ENCODE data around the gene OLFML3. TPM values are rescaled to one million over a fixed set of nuclear protein-coding genes. Genes with fewer than 3 reads are reported as not detected.

OLFML3 gene
- total and polyA plus RNA-seq, 7 experiments from 2014 or later, result 0.24 to 1.8 (median 1.1) TPM; not detected in 2

DNA sequence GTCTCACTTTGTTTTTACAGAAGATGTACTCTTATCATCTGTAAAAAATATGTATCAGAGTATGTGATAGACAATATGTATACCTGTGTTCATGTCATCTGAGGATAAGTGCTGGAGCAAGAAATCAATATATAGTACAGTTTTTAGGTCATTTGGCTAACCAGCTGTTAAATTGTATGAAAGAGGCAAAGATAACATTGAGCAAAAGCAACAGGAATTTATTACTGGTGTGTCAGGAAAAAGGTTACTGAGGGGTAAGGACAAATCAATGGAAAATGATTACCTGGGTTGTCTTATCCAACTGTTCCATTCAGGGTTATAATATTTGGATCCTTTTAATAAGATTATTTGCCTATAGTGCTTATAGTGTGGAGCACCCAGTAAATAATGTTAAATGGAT is 45.3 kb upstream of the OLFML3 start:
- peaks cover 0 to 27% (median 4%) of the 10 kb centered on the region in 5 donors for H3K36me3 Mint-ChIP-seq
- peaks cover 0 to 3% (median 0%) of the 10 kb centered on the region in 11 donors for H3K9me3 Mint-ChIP-seq
- H3K27me3 Mint-ChIP-seq, result peaks cover 0 to 2% (median 0%) of the 10 kb centered on the region in 5 donors
- H3K4me1 ChIP-seq (ENCODE audit: control insufficient read depth in 2 of 2, insufficient read depth in 2 of 2, low read length in 2 of 2), result peaks cover 70 to 76% of the 10 kb centered on the region in 2 donors
- H3K4me3 Mint-ChIP-seq, result peak overlapping the region; percentile 88 to 99 (median 98)
- H3K27ac ChIP-seq (ENCODE audit: low read depth, low read length), result peak overlapping the region; percentile 99
- POLR2A ChIA-PET, result interaction anchor here (0.6 to 14.4 kb wide), 5 partner anchors 14 to 122 kb away, joined by 3 to 360 read pairs (median 4); partner anchors contain the start of genes AP4B1, DCLRE1B and RSBN1
- CTCF ChIA-PET, result interaction anchor here (0.9 to 1.7 kb wide), 2 partner anchors 99 to 349 kb away, joined by 3 read pairs; no protein-coding TSS in a partner anchor
- H3K9me3 ChIP-seq (ENCODE audit: control insufficient read depth in 2 of 3, low read length in 3 of 3), result no peaks in the 10 kb centered on the region
- intact Hi-C loops (cut with micrococcal nuclease), result loop anchor here (5.0 to 10.0 kb wide), 4 partner anchors 519 to 1539 kb away; partner anchors contain the start of genes BCAS2 (in 1 of the 2), CTTNBP2NL (in 1 of the 2) and TRIM33 (in 1 of the 2)
- H3K4me1 Mint-ChIP-seq, result peaks cover 62 to 90% (median 73%) of the 10 kb centered on the region in 7 donors
- H3K27me3 ChIP-seq (ENCODE audit: control insufficient read depth in 2 of 2, insufficient read depth in 2 of 2, low read length in 2 of 2), result no peaks in the 10 kb centered on the region
- peaks cover 0 to 3% (median 0%) of the 10 kb centered on the region in 3 experiments for H3K36me3 ChIP-seq (ENCODE audit: control insufficient read depth in 2 of 3, insufficient read depth in 3 of 3, low read length in 3 of 3)
- ATAC-seq (no peak), DNase-seq (no peak)
- peak overlapping the region; percentile 50 to 100 (median 99) for H3K27ac Mint-ChIP-seq
- peak overlapping the region; percentile 6 for H3K4me3 ChIP-seq (ENCODE audit: low read length)

DNA sequence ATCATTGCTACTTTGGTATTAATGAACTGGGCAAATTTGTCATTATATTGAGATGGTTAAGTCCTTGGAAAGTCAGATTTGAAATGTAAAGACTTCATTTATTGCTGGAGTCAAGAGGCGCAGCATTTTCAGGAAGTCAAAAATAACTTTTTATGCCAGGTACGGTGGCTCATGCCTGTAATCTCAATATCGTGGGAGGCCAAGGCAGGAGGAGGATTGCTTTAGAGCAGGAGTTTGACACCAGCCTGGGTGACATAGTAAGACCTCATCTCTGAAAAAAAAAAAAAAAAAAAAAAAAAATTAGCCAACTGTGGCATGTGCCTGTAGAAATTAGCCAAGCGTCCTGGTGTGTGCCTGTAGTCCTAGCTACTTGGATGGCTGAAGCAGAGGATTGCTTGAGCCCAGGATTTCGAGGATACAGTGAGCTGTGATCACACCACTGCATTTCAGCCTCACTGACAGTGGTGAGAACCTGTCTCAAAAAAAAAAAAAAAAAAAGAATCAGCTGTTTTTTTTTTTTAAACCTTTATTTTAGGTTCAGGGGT is 44.7 kb upstream of the OLFML3 start:
- Mint-ChIP-seq H3K27me3 (peaks cover 0 to 2% (median 0%) of the 10 kb centered on the region in 5 donors), H3K36me3 (peaks cover 0 to 27% (median 4%) of the 10 kb centered on the region in 5 donors), H3K4me3 (peak overlapping the region in 8 of 10 donors; percentile 88 to 99 (median 98)), H3K4me1 (peaks cover 68 to 95% (median 78%) of the 10 kb centered on the region in 7 donors), H3K27ac (peak overlapping the region in 8 of 9 donors; percentile 93 to 100 (median 99)), H3K9me3 (peaks cover 0 to 3% (median 0%) of the 10 kb centered on the region in 11 donors)
- ATAC-seq (no peak), DNase-seq (no peak)
- Histone ChIP-seq H3K9me3 (ENCODE audit: control insufficient read depth in 2 of 3, low read length in 3 of 3) (no peaks in the 10 kb centered on the region), H3K4me3 (ENCODE audit: low read length) (no peak overlapping the region), H3K4me1 (ENCODE audit: control insufficient read depth in 2 of 2, insufficient read depth in 2 of 2, low read length in 2 of 2) (peaks cover 76 to 81% of the 10 kb centered on the region in 2 donors), H3K27ac (ENCODE audit: low read depth, low read length) (peak overlapping the region; percentile 99), H3K36me3 (ENCODE audit: control insufficient read depth in 2 of 3, insufficient read depth in 3 of 3, low read length in 3 of 3) (no peaks in the 10 kb centered on the region), H3K27me3 (ENCODE audit: control insufficient read depth in 2 of 2, insufficient read depth in 2 of 2, low read length in 2 of 2) (no peaks in the 10 kb centered on the region)
- CTCF ChIA-PET, result interaction anchor here (0.9 to 1.7 kb wide), 2 partner anchors 99 to 348 kb away, joined by 3 read pairs; no protein-coding TSS in a partner anchor
- intact Hi-C loops (cut with micrococcal nuclease), result loop anchor here (5.0 to 10.0 kb wide), 4 partner anchors 520 to 1540 kb away; partner anchors contain the start of genes BCAS2 (in 1 of the 2), CTTNBP2NL (in 1 of the 2) and TRIM33 (in 1 of the 2)
- POLR2A ChIA-PET, result interaction anchor here (11.4 to 14.4 kb wide), 2 partner anchors 13 to 29 kb away, joined by 201 to 360 read pairs; partner anchors contain the start of genes AP4B1 and DCLRE1B

DNA sequence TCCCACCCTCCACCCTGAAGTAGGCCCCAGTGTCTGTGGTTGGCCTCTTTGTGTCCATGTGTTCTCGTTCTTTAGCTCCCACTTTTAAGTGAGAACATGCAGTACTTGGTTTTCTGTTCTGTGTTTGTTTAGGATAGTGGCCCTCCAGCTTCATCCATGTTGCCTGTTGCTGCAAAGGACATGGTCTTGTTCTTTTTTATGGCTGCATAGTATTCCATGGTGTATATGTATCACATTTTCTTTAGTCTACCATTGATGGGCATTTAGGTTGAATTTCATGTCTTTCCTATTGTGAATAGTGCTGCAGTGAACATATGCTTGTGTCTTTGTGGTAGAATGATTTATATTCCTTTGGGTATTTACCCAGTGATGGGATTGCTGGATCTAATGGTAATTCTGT is 44.1 kb upstream of the OLFML3 start:
- Mint-ChIP-seq H3K27ac (peak overlapping the region in 7 of 9 donors; percentile 69 to 100 (median 83)), H3K9me3 (peaks cover 0 to 3% (median 0%) of the 10 kb centered on the region in 11 donors), H3K4me3 (peak overlapping the region in 8 of 10 donors; percentile 8 to 99 (median 42)), H3K36me3 (peaks cover 0 to 29% (median 2%) of the 10 kb centered on the region in 5 donors), H3K27me3 (peaks cover 0 to 2% (median 0%) of the 10 kb centered on the region in 5 donors), H3K4me1 (peaks cover 74 to 100% (median 84%) of the 10 kb centered on the region in 7 donors)
- Histone ChIP-seq H3K27ac (ENCODE audit: low read depth, low read length) (peak overlapping the region; percentile 4), H3K36me3 (ENCODE audit: control insufficient read depth in 2 of 3, insufficient read depth in 3 of 3, low read length in 3 of 3) (no peaks in the 10 kb centered on the region), H3K4me3 (ENCODE audit: low read length) (no peak overlapping the region), H3K27me3 (ENCODE audit: control insufficient read depth in 2 of 2, insufficient read depth in 2 of 2, low read length in 2 of 2) (no peaks in the 10 kb centered on the region), H3K4me1 (ENCODE audit: control insufficient read depth in 2 of 2, insufficient read depth in 2 of 2, low read length in 2 of 2) (peaks cover 82 to 87% of the 10 kb centered on the region in 2 donors), H3K9me3 (ENCODE audit: control insufficient read depth in 2 of 3, low read length in 3 of 3) (no peaks in the 10 kb centered on the region)
- POLR2A ChIA-PET, result interaction anchor here (11.4 to 14.4 kb wide), 2 partner anchors 13 to 30 kb away, joined by 201 to 360 read pairs; partner anchors contain the start of genes AP4B1 and DCLRE1B
- intact Hi-C loops (cut with micrococcal nuclease), result loop anchor here (10.0 kb wide), 3 partner anchors 520 to 1540 kb away; partner anchors contain the start of genes CTTNBP2NL (in 1 of the 2) and TRIM33 (in 1 of the 2)
- no peak for ATAC-seq
- no peak for DNase-seq
- CTCF ChIA-PET, result interaction anchor here (0.9 kb wide), 2 partner anchors 11 to 44 kb away, joined by 4 read pairs; partner anchors contain the start of gene OLFML3

DNA sequence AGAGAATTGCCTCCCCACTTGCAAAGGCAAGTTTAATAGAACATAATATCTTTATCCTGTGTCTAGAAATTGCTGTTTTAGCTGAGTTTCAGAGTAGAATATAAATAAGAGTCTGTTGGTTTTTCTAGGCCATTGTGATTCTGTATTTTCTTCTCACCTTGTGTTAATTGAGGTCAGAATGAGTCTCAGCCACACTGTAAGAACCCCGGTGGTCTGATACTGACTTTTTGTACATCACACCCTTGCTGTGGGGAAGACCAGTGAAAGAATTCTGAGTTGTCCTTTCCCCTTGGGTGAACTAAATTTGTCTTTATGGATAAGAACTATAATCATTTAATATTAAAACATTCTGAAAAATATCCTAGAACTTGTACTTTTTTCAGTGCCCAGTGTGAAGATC is 43.3 kb upstream of the OLFML3 start:
- Histone ChIP-seq H3K9me3 (ENCODE audit: control insufficient read depth in 2 of 3, low read length in 3 of 3) (no peaks in the 10 kb centered on the region), H3K27me3 (ENCODE audit: control insufficient read depth in 2 of 2, insufficient read depth in 2 of 2, low read length in 2 of 2) (no peaks in the 10 kb centered on the region), H3K36me3 (ENCODE audit: control insufficient read depth in 2 of 3, insufficient read depth in 3 of 3, low read length in 3 of 3) (no peaks in the 10 kb centered on the region), H3K27ac (ENCODE audit: low read depth, low read length) (no peak overlapping the region), H3K4me1 (ENCODE audit: control insufficient read depth in 2 of 2, insufficient read depth in 2 of 2, low read length in 2 of 2) (peaks cover 86 to 91% of the 10 kb centered on the region in 2 donors), H3K4me3 (ENCODE audit: low read length) (no peak overlapping the region)
- no peak for ATAC-seq
- peaks cover 0 to 3% (median 0%) of the 10 kb centered on the region in 11 donors for H3K9me3 Mint-ChIP-seq
- peak overlapping the region in 5 of 10 donors; percentile 8 to 99 (median 53) for H3K4me3 Mint-ChIP-seq
- peaks cover 78 to 100% (median 88%) of the 10 kb centered on the region in 7 donors for H3K4me1 Mint-ChIP-seq
- intact Hi-C loops (cut with micrococcal nuclease), result loop anchor here (10.0 kb wide), 3 partner anchors 521 to 1541 kb away; partner anchors contain the start of genes CTTNBP2NL (in 1 of the 2) and TRIM33 (in 1 of the 2)
- CTCF ChIA-PET, result interaction anchor here (0.9 kb wide), 2 partner anchors 10 to 43 kb away, joined by 4 read pairs; partner anchors contain the start of gene OLFML3
- no peak for DNase-seq
- POLR2A ChIA-PET, result interaction anchor here (11.4 to 14.4 kb wide), 2 partner anchors 12 to 30 kb away, joined by 201 to 360 read pairs; partner anchors contain the start of genes AP4B1 and DCLRE1B
- H3K36me3 Mint-ChIP-seq, result peaks cover 0 to 37% (median 0%) of the 10 kb centered on the region in 5 donors
- H3K27me3 Mint-ChIP-seq, result no peaks in the 10 kb centered on the region
- peak overlapping the region in 7 of 9 donors; percentile 43 to 97 (median 79) for H3K27ac Mint-ChIP-seq

DNA sequence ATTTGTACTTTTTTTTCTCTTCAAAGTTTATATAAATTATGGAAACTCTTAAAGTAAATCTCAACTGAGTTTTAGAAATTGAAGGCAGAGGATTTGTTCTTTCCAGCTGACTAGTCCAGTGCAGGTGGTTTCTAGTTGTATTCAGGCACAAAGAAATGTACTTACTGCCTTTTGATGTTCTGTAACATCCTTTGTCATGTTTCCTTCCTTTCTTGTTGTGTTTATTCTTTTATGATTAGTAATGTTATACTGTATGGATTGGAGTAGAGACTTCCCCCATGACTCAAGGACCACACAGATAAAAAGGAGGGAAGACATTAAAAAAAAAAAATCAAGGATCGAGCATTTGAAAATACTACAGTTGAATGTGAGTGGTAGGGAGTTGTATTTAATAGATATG is 42.1 kb upstream of the OLFML3 start:
- no peak for ATAC-seq
- H3K9me3 ChIP-seq (ENCODE audit: control insufficient read depth in 2 of 3, low read length in 3 of 3), result no peaks in the 10 kb centered on the region
- Mint-ChIP-seq H3K9me3 (peaks cover 0 to 3% (median 0%) of the 10 kb centered on the region in 11 donors), H3K4me3 (peak overlapping the region; percentile 13 to 89 (median 74)), H3K36me3 (peaks cover 0 to 43% (median 5%) of the 10 kb centered on the region in 5 donors), H3K27ac (peak overlapping the region; percentile 41 to 97 (median 81)), H3K27me3 (no peaks in the 10 kb centered on the region), H3K4me1 (peaks cover 72 to 96% (median 86%) of the 10 kb centered on the region in 7 donors)
- no peak overlapping the region for H3K27ac ChIP-seq (ENCODE audit: low read depth, low read length)
- CTCF ChIA-PET, result interaction anchor here (0.8 kb wide), 1 partner anchor 37 kb away, joined by 3 read pairs; no protein-coding TSS in a partner anchor
- no peak overlapping the region for H3K4me3 ChIP-seq (ENCODE audit: low read length)
- peak in 1 of 9 donors; percentile 29 for DNase-seq
- H3K36me3 ChIP-seq (ENCODE audit: control insufficient read depth in 2 of 3, insufficient read depth in 3 of 3, low read length in 3 of 3), result peaks cover 0 to 2% (median 0%) of the 10 kb centered on the region in 3 experiments
- no peaks in the 10 kb centered on the region for H3K27me3 ChIP-seq (ENCODE audit: control insufficient read depth in 2 of 2, insufficient read depth in 2 of 2, low read length in 2 of 2)
- H3K4me1 ChIP-seq (ENCODE audit: control insufficient read depth in 2 of 2, insufficient read depth in 2 of 2, low read length in 2 of 2), result peaks cover 80 to 87% of the 10 kb centered on the region in 2 donors
- POLR2A ChIA-PET, result interaction anchor here (0.7 to 14.4 kb wide), 3 partner anchors 8 to 24 kb away, joined by 3 to 360 read pairs (median 3); partner anchors contain the start of gene HIPK1
- intact Hi-C loops (cut with micrococcal nuclease), result loop anchor here (1.0 to 10.0 kb wide), 4 partner anchors 10 to 1542 kb away; partner anchors contain the start of genes CTTNBP2NL (in 1 of the 2) and TRIM33 (in 1 of the 2)

Data from naive thymus-derived CD4-positive, alpha-beta T cell (primary cell).